Measurements from ENCODE around the gene AP3M1. TPM values are rescaled to one million over a fixed set of nuclear protein-coding genes. Genes with fewer than 3 reads are reported as not detected.

The AP3M1 gene
- total RNA-seq, 1 experiment from 2014 or later, result 59.4 TPM

DNA sequence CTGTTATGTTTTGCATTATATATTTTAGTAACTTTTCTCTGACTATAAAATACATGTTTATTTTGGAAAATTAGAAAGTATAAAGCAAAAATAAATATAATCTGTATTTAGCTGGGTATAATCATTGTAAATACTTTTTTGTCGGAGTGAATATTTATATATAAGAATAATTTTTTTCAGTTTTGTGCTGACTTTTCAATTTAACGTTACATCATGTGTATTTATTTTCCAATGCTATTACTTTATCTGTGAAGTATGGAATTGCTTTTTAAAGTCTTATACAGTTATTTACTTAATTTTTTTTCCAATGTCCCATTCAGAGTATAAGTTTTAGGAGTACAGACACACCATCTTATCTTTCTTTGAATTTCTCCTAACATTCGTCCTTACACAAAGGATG is 15.2 kb downstream of the AP3M1 start:
- DNase-seq, result no peak
- H3K36me3 ChIP-seq (ENCODE audit: low read depth), result peaks cover 44% of the 10 kb centered on the region
- no peak overlapping the region for H3K27ac ChIP-seq
- H3K4me3 ChIP-seq, result no peak overlapping the region
- ChIA-PET CTCF (interaction anchor here (0.6 kb wide), 1 partner anchor 66 kb away, joined by 3 read pairs; no protein-coding TSS in a partner anchor), POLR2A (ENCODE audit: unreplicated experiment) (interaction anchor here (0.6 kb wide), 1 partner anchor 969 kb away, joined by 7 read pairs; no protein-coding TSS in a partner anchor)
- no peak overlapping the region for H3K4me2 ChIP-seq
- H3K9me3 ChIP-seq (ENCODE audit: insufficient read depth, low read depth), result no peaks in the 10 kb centered on the region
- no TSS peak for BruUV-seq (replicated peaks)
- TF ChIP-seq, protein P1, sequence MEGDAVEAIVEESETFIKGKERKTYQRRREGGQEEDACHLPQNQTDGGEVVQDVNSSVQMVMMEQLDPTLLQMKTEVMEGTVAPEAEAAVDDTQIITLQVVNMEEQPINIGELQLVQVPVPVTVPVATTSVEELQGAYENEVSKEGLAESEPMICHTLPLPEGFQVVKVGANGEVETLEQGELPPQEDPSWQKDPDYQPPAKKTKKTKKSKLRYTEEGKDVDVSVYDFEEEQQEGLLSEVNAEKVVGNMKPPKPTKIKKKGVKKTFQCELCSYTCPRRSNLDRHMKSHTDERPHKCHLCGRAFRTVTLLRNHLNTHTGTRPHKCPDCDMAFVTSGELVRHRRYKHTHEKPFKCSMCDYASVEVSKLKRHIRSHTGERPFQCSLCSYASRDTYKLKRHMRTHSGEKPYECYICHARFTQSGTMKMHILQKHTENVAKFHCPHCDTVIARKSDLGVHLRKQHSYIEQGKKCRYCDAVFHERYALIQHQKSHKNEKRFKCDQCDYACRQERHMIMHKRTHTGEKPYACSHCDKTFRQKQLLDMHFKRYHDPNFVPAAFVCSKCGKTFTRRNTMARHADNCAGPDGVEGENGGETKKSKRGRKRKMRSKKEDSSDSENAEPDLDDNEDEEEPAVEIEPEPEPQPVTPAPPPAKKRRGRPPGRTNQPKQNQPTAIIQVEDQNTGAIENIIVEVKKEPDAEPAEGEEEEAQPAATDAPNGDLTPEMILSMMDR (conservative IDR thresholded peaks at IDR 0.05), result no peak
- no peak for TF ChIP-seq EZH2 (IDR thresholded peaks at IDR 0.05; ENCODE audit: low read depth)
- H3K9me2 ChIP-seq (ENCODE audit: insufficient read depth), result no peaks in the 10 kb centered on the region
- H2AFZ ChIP-seq, result no peak overlapping the region
- no peaks in the 10 kb centered on the region for H3K4me1 ChIP-seq (replicated peaks; ENCODE audit: insufficient read depth)
- H3K27me3 ChIP-seq (ENCODE audit: insufficient read depth, low read depth), result no peaks in the 10 kb centered on the region
- intact Hi-C loops (cut with micrococcal nuclease; ENCODE audit: unreplicated experiment), result no loop called here
- peaks cover under 1% of the 10 kb centered on the region; the same call in 1 of the 2 replicates for H3K79me2 ChIP-seq (ENCODE audit: low read depth)
- peaks cover 5% of the 10 kb centered on the region for H4K20me1 ChIP-seq (ENCODE audit: insufficient read depth)
- H3F3A ChIP-seq (ENCODE audit: insufficient read depth, low read depth), result no peaks in the 10 kb centered on the region

- intact Hi-C loops (cut with micrococcal nuclease; ENCODE audit: unreplicated experiment), result no loop called here
- H3K9me3 ChIP-seq (ENCODE audit: insufficient read depth, low read depth), result no peaks in the 10 kb centered on the region
- H3K36me3 ChIP-seq (ENCODE audit: low read depth), result peaks cover 46% of the 10 kb centered on the region
- no TSS peak for BruUV-seq (replicated peaks)
- ChIA-PET CTCF (interaction anchor here (0.6 kb wide), 3 partner anchors 96 to 1102 kb away, joined by 3 to 8 read pairs (median 4); no protein-coding TSS in a partner anchor), POLR2A (ENCODE audit: unreplicated experiment) (no interaction called here)
- peaks cover 5% of the 10 kb centered on the region for H4K20me1 ChIP-seq (ENCODE audit: insufficient read depth)
- no peaks in the 10 kb centered on the region for H3K9me2 ChIP-seq (ENCODE audit: insufficient read depth)
- no peaks in the 10 kb centered on the region for H3K79me2 ChIP-seq (ENCODE audit: low read depth)
- H3K4me2 ChIP-seq, result no peak overlapping the region
- no peaks in the 10 kb centered on the region for H3F3A ChIP-seq (ENCODE audit: insufficient read depth, low read depth)
- TF ChIP-seq, protein P1 (conservative IDR thresholded peaks at IDR 0.05), result no peak
- TF ChIP-seq EZH2 (IDR thresholded peaks at IDR 0.05; ENCODE audit: low read depth), result no peak
- H3K4me3 ChIP-seq, result no peak overlapping the region
- no peaks in the 10 kb centered on the region for H3K4me1 ChIP-seq (replicated peaks; ENCODE audit: insufficient read depth)
- H3K27ac ChIP-seq, result no peak overlapping the region
- H2AFZ ChIP-seq, result no peak overlapping the region
- no peak for DNase-seq
- H3K27me3 ChIP-seq (ENCODE audit: insufficient read depth, low read depth), result no peaks in the 10 kb centered on the region
These were observed 16.5 kb downstream of the AP3M1 start for GRCh38 chr10:74133923-74134820.

GRCh38 chr10:74123081-74123480 is 27.5 kb downstream of the AP3M1 start:
- Histone ChIP-seq H3K9me3 (ENCODE audit: insufficient read depth, low read depth) (no peaks in the 10 kb centered on the region), H3K27ac (no peak overlapping the region), H3K9me2 (ENCODE audit: insufficient read depth) (no peaks in the 10 kb centered on the region), H3K36me3 (ENCODE audit: low read depth) (peaks cover 51% of the 10 kb centered on the region), H3K27me3 (ENCODE audit: insufficient read depth, low read depth) (no peaks in the 10 kb centered on the region), H3K4me2 (no peak overlapping the region), H4K20me1 (ENCODE audit: insufficient read depth) (no peaks in the 10 kb centered on the region), H3K4me3 (no peak overlapping the region), H3K4me1 (replicated peaks; ENCODE audit: insufficient read depth) (peaks cover 15% of the 10 kb centered on the region), H3K79me2 (ENCODE audit: low read depth) (no peaks in the 10 kb centered on the region), H2AFZ (no peak overlapping the region), H3F3A (ENCODE audit: insufficient read depth, low read depth) (peaks cover 44% of the 10 kb centered on the region; the same call in 1 of the 2 replicates)
- intact Hi-C loops (cut with micrococcal nuclease; ENCODE audit: unreplicated experiment), result no loop called here
- DNase-seq, result no peak
- ChIA-PET CTCF (interaction anchor here (0.7 to 0.8 kb wide), 3 partner anchors 115 to 1312 kb away, joined by 3 read pairs; no protein-coding TSS in a partner anchor), POLR2A (ENCODE audit: unreplicated experiment) (interaction anchor here (0.5 kb wide), 1 partner anchor 970 kb away, joined by 3 read pairs; no protein-coding TSS in a partner anchor)
- no peak for TF ChIP-seq EZH2 (IDR thresholded peaks at IDR 0.05; ENCODE audit: low read depth)
- TF ChIP-seq, protein P1 (conservative IDR thresholded peaks at IDR 0.05), result no peak
- BruUV-seq (replicated peaks), result no TSS peak
